ENCODE data around the gene ACTG1.

- TF ChIP-seq ETV6 (CRISPR knock-in tag; IDR thresholded peaks at IDR 0.05) (no peak), CTCF (IDR thresholded peaks at IDR 0.05) (no peak), ZSCAN18 (CRISPR knock-in tag; IDR thresholded peaks at IDR 0.05) (no peak)
These were observed 13.0 kb downstream of the ACTG1 start for GRCh38 chr17:81499601-81499970.

All from WTC11 (cell line).